OCI-LY1 (cell line): Measurements from ENCODE around the gene PLXNA2.

Source experiments
- H2AFZ ChIP-seq: fragments of 200-600 bp; sonication (generic), shearing (Covaris generic); 2 replicates; pipeline ENCODE4 v1.6.0; 2014; ENCODE audit warnings: antibody characterized with exemption, mild to moderate bottlenecking, low read length
- H3F3A ChIP-seq: fragments of 200-600 bp; sonication (generic), shearing (Covaris generic); 2 replicates; pipeline ENCODE4 v1.6.0; 2014; ENCODE audit warnings: mild to moderate bottlenecking, antibody characterized with exemption, low read length, moderate library complexity; ENCODE audit not compliant: insufficient read depth
- H3K27ac ChIP-seq: fragments of 200-600 bp; sonication (generic); 2 replicates; pipeline ENCODE4 v1.5.1; 2014; ENCODE audit warnings: low read length, mixed run types, mild to moderate bottlenecking, low read depth; ENCODE audit not compliant: poor library complexity, severe bottlenecking
- H3K27me3 ChIP-seq: fragments of 200-600 bp; sonication (generic); 2 replicates; pipeline ENCODE4 v1.6.0; 2014; ENCODE audit warnings: antibody characterized with exemption, mild to moderate bottlenecking, low read length, moderate library complexity; ENCODE audit not compliant: insufficient read depth
- H3K36me3 ChIP-seq: fragments of 200-600 bp; sonication (generic); 2 replicates; pipeline ENCODE4 v1.6.1; 2014; ENCODE audit warnings: mild to moderate bottlenecking, antibody characterized with exemption, low read length, moderate library complexity, mixed read lengths; ENCODE audit not compliant: insufficient read depth
- H3K4me1 ChIP-seq: fragments of 200-600 bp; sonication (generic); 2 replicates; pipeline ENCODE4 v1.5.1; 2014; ENCODE audit warnings: mild to moderate bottlenecking, low read length, moderate library complexity; ENCODE audit not compliant: insufficient read depth, severe bottlenecking
- H3K4me2 ChIP-seq: fragments of 200-600 bp; sonication (generic), shearing (Covaris generic); 2 replicates; pipeline ENCODE4 v1.6.1; 2014; ENCODE audit warnings: low read length
- H3K4me3 ChIP-seq: fragments of 200-600 bp; sonication (generic); 2 replicates; pipeline ENCODE4 v1.5.1; 2014; ENCODE audit warnings: low read length, low read depth, mild to moderate bottlenecking, mixed read lengths; ENCODE audit not compliant: poor library complexity, severe bottlenecking
- H3K79me2 ChIP-seq: fragments of 200-600 bp; shearing (Covaris generic); 2 replicates; pipeline ENCODE4 v1.6.1; 2016; ENCODE audit warnings: mixed run types, low read length, mixed read lengths; ENCODE audit not compliant: insufficient read depth
- H3K9ac ChIP-seq: fragments of 200-600 bp; sonication (generic), shearing (Covaris generic); 2 replicates; pipeline ENCODE4 v1.6.1; 2014; ENCODE audit warnings: mild to moderate bottlenecking, low read length, mixed read lengths
- H3K9me2 ChIP-seq: fragments of 200-600 bp; sonication (generic), shearing (Covaris generic); 2 replicates; pipeline ENCODE4 v1.6.1; 2014; ENCODE audit warnings: low read depth, mild to moderate bottlenecking, low read length, mixed read lengths
- H3K9me3 ChIP-seq: fragments of 200-600 bp; shearing (Covaris generic); 2 replicates; pipeline ENCODE4 v1.6.1; 2014; ENCODE audit warnings: low read length, mixed read lengths
- H4K20me1 ChIP-seq: fragments of 200-600 bp; sonication (generic), shearing (Covaris generic); 2 replicates; pipeline ENCODE4 v1.6.0; 2016; ENCODE audit warnings: mild to moderate bottlenecking, low read length; ENCODE audit not compliant: insufficient read depth
- EZH2 ChIP-seq: fragments of 200-600 bp; sonication (generic), shearing (Covaris generic); IDR thresholded peaks from 2 replicates; pipeline ENCODE4 v1.8.0; 2017; ENCODE audit warnings: borderline replicate concordance, mixed run types, mild to moderate bottlenecking, antibody characterized with exemption, low read length, moderate library complexity, mixed read lengths
- TF ChIP-seq, protein P1 (sequence below): fragments of 200-600 bp; sonication (generic), shearing (Covaris generic); IDR thresholded peaks from 2 replicates; pipeline ENCODE4 v1.5.1; 2017; ENCODE audit warnings: mild to moderate bottlenecking, antibody characterized with exemption, low read length, moderate library complexity, mixed read lengths

The PLXNA2 gene

DNA sequence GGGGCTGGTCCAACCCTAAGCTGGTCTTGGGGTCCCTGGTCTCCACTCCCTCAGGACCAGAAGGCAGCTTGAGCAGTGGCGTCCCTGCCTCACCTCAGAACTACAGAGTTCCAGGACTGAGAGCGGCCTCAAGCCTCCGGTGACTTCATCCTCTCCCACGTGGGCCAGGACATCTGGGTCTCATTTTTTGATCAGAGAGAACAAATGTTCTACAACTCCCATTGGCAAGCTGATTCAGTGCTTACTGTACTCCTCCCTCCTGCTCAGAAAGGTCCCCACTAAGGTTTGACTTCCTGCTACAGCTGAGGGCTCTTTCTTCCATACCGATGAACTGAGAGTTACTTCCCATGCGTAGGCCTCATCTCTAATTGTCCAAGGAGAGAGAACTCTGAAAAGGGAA is 78.5 kb downstream of the PLXNA2 start:
- no peaks in the 10 kb centered on the region for H3K79me2 ChIP-seq
- no peak for TF ChIP-seq EZH2
- TF ChIP-seq, protein P1, sequence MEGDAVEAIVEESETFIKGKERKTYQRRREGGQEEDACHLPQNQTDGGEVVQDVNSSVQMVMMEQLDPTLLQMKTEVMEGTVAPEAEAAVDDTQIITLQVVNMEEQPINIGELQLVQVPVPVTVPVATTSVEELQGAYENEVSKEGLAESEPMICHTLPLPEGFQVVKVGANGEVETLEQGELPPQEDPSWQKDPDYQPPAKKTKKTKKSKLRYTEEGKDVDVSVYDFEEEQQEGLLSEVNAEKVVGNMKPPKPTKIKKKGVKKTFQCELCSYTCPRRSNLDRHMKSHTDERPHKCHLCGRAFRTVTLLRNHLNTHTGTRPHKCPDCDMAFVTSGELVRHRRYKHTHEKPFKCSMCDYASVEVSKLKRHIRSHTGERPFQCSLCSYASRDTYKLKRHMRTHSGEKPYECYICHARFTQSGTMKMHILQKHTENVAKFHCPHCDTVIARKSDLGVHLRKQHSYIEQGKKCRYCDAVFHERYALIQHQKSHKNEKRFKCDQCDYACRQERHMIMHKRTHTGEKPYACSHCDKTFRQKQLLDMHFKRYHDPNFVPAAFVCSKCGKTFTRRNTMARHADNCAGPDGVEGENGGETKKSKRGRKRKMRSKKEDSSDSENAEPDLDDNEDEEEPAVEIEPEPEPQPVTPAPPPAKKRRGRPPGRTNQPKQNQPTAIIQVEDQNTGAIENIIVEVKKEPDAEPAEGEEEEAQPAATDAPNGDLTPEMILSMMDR: no peak
- H3K4me1 ChIP-seq: no peaks in the 10 kb centered on the region
- H3K9ac ChIP-seq: no peak overlapping the region
- H4K20me1 ChIP-seq: no peaks in the 10 kb centered on the region
- 0 out of 2 replicates have a peak, but pooled peaks cover 4% of the 10 kb centered on the region for H3K27me3 ChIP-seq
- H3K36me3 ChIP-seq: no peaks in the 10 kb centered on the region
- no peak overlapping the region for H3K4me3 ChIP-seq
- H3K9me2 ChIP-seq: no peaks in the 10 kb centered on the region
- H3K9me3 ChIP-seq: no peaks in the 10 kb centered on the region
- H3K27ac ChIP-seq: no peak overlapping the region
- no peak overlapping the region for H3K4me2 ChIP-seq
- H2AFZ ChIP-seq: no peak overlapping the region
- no peaks in the 10 kb centered on the region for H3F3A ChIP-seq

DNA sequence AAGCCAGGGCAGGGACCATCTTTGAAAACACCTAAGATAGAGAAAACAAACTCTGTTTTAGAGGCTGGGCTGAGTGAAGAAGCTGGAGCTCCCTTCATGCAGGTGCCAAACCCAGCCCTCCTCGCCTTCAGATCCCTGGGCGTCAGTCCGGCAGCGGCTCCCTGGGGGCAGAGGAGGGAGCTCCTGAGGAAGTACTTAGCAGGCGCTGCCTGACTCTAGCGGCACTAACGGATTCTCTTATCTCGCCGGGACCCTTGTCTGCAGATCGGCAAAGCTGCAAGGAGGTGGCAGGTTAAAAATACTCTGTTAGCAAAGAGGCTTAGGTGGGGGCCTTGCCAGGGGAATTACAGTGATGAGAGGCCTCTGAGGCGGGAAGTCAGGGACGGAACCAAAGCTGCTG is 79.6 kb downstream of the PLXNA2 start:
- TF ChIP-seq EZH2: no peak
- TF ChIP-seq, protein P1: no peak
- H3K27ac ChIP-seq: no peak overlapping the region
- no peaks in the 10 kb centered on the region for H3F3A ChIP-seq
- no peaks in the 10 kb centered on the region for H3K9me2 ChIP-seq
- H3K79me2 ChIP-seq: no peaks in the 10 kb centered on the region
- no peaks in the 10 kb centered on the region for H3K4me1 ChIP-seq
- H3K27me3 ChIP-seq: no peaks in the 10 kb centered on the region
- no peak overlapping the region for H3K4me2 ChIP-seq
- no peak overlapping the region for H3K9ac ChIP-seq
- H3K36me3 ChIP-seq: no peaks in the 10 kb centered on the region
- no peak overlapping the region for H2AFZ ChIP-seq
- H3K4me3 ChIP-seq: no peak overlapping the region
- H4K20me1 ChIP-seq: no peaks in the 10 kb centered on the region
- no peaks in the 10 kb centered on the region for H3K9me3 ChIP-seq

DNA sequence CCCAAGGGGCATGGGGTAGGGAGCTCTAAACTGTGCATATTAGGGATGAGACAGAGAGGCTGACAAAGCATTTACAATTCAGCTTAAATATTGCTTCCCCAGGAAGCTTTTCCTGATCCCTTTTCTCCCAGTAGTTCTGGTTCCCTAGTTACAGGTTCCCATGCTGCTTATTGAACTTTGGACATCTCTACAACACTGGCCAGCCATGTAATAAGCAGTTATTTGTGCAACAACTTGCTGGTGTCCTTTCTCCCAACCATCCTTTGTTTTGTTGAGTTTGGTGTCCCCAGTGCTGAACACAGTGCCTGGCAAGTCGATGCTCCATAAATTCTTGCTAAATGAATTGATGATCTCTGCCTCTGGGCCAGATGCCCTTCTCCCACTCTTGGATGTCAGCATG is 80.6 kb downstream of the PLXNA2 start:
- H3K9me2 ChIP-seq: no peaks in the 10 kb centered on the region
- H3K27ac ChIP-seq: no peak overlapping the region
- no peak overlapping the region for H3K4me3 ChIP-seq
- no peaks in the 10 kb centered on the region for H3K79me2 ChIP-seq
- H4K20me1 ChIP-seq: no peaks in the 10 kb centered on the region
- no peak overlapping the region for H3K9ac ChIP-seq
- H3F3A ChIP-seq: no peaks in the 10 kb centered on the region
- H3K4me1 ChIP-seq: no peaks in the 10 kb centered on the region
- H3K9me3 ChIP-seq: no peaks in the 10 kb centered on the region
- no peaks in the 10 kb centered on the region for H3K36me3 ChIP-seq
- H3K4me2 ChIP-seq: no peak overlapping the region
- TF ChIP-seq, protein P1: no peak
- no peak for TF ChIP-seq EZH2
- H3K27me3 ChIP-seq: no peaks in the 10 kb centered on the region
- no peak overlapping the region for H2AFZ ChIP-seq
